NK-92 treated with Interleukin-12 subunit alpha and Interleukin-12 subunit beta, amount 100 ng/mL, for 24 hours (cell line): ENCODE measurements around the gene PRDM10.

Experiments used
- DNase-seq: peaks from one replicate; lab custom pipeline; 2025; lab: John Stamatoyannopoulos, UW

Gene PRDM10

DNA sequence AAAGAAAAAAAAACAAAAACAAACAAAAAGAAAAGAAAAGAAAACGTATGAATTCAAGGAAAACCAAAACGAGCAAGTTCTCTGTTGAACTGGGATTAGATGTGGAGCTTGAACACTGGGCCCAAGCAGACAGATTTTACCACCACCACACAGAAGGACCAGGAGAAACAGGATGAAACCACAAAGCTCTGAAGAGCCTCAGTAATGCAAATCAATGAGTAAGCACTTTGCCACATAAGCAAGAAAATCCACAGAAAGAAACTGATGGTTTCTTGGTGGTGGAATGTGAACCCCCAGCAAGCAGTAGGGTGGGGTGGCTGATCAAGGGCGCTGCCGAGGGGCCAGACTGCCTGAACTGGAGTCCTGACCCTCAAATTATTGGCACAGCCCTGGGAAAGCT lies 56.4 kb downstream of the PRDM10 start:
- DNase-seq, result no peak

GRCh38 chr11:129945373-129945772 lies 57.3 kb downstream of the PRDM10 start:
- DNase-seq, result no peak

GRCh38 chr11:129944696-129945095 lies 57.9 kb downstream of the PRDM10 start:
- DNase-seq, result no peak

DNA sequence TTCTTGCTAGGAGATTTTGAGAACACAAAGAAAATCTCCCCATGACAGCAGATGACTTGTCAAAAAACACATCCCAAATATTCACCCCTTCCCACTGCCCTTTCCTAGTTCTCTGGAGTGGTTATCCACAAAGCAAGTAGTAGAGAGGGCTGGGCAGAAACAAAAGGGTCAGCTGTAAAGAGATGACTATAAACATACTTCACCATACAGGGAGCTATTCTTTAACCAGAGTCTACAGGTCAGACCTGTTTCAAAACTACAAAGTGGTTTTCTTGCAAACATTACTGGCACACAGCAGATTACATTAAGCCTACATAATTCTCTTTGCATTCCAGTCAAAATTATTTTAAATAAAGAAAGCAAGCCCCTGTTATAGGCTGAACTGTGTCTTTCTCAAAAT lies 59.6 kb downstream of the PRDM10 start:
- DNase-seq, result no peak

GRCh38 chr11:129939510-129939909 lies 63.1 kb downstream of the PRDM10 start:
- DNase-seq, result no peak

DNA sequence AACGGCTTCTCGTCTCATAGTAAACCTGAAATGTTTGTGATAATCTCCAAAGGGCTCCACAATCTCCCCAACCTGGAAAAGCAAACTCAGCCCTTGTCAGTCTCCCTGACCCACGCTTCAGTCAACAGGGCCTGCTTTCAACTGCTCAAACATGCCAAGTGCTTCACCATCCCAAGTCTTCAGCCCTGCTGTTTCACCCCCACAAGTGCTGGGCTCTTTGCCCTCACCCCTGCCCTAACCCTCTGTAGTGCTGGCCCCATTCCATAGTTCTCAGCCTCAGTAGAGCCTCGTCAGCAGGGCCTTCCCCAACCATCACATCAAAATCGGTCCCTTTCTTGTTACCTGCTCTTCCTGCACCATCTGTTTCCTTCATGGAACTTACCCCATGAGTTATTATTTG lies 63.9 kb downstream of the PRDM10 start:
- no peak for DNase-seq

DNA sequence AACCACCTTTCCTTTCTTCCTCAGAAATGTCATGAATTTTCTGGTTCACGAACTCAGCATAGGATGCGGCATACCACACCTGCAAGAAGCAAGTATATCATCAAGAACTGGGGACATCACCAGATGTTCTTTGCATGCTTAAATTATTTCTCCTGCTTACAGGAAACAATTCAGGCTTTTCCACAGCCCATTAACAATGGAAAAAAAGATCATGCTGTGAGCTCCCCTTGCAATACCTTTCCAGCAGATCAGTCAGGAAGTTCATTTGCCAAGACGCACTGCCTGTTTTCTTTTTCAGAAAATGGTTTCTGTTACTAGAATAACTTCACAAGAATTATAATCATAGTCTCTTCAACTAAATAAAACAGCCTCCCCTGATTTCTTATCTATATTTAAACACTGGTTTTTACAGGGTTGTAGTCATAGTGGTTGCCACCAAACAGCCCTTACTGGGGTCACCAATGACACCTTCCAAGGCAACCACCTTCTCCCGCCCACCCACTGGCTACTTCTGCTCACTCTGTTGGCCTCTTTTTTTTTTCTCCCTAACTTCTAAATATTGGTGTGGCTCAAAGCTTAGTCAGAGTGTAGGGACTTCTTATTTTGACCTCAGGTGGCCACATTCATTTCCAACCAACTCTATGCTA lies 64.9 kb downstream of the PRDM10 start:
- no peak for DNase-seq

GRCh38 chr11:129935723-129936122 lies 66.9 kb downstream of the PRDM10 start:
- DNase-seq, result no peak

DNA sequence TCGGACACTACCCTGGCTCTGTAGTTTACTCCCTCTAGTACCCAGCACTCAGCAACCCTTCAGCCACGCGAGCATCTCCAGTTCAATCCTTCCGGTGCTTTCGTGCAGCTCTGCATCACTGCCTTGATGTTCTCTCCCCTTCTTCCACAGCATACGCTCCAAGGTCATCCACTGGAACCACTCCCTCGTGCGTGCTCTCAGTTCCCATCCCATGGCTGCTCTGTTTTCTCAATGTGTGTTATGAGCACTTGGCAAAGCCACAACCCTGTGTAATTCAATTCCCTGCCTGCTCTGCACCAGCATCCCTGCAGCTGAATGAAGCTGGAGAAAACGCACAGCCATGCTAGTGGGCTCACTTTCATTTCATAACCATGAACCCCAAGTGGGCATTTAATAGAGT lies 68.7 kb downstream of the PRDM10 start:
- DNase-seq, result no peak

DNA sequence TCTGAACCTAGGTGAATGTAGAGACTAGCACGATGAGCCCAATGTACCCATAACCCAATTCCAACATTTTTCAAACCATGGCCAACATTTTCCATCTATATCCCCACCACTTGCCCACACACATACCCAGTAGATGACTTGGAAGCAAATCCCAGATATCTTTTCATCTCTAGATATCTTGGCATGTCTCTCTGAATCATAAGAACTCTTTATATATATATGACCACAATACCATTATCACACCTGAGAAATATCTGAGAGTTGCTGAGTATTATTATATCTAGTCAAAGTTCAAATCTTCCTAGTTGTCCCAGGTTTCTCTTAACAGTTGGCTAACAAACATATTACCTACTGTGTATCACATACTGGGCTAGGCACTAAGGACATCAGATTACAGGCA lies 69.4 kb downstream of the PRDM10 start:
- DNase-seq, result no peak

- no peak for DNase-seq
Measured at GRCh38 chr11:129932381-129933067, 70.1 kb downstream of the PRDM10 start.

- no peak for DNase-seq
Measured at GRCh38 chr11:129930743-129931142, 71.9 kb downstream of the PRDM10 start.

GRCh38 chr11:129930296-129930695 lies 72.3 kb downstream of the PRDM10 start:
- no peak for DNase-seq

DNA sequence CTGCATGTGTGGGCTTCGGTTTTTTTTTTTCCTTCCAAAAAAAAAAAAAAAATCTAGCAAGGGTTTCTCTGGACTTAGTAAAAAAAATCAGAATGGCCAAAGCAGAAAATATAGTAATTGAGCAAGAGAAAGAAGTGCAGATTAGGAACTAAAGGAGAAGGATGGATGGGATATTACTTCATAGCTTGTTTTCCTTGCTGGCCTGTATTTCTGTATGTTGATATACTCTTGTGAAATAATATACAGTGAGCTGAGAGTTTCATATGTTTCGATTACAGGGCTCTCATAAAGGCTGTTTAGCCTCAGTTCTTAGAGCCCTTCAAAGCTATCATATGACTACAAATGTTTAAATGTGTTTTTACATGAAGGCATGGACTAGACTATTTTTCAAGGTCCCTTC lies 72.9 kb downstream of the PRDM10 start:
- no peak for DNase-seq

GRCh38 chr11:129928923-129929692 lies 73.5 kb downstream of the PRDM10 start:
- no peak for DNase-seq

DNA sequence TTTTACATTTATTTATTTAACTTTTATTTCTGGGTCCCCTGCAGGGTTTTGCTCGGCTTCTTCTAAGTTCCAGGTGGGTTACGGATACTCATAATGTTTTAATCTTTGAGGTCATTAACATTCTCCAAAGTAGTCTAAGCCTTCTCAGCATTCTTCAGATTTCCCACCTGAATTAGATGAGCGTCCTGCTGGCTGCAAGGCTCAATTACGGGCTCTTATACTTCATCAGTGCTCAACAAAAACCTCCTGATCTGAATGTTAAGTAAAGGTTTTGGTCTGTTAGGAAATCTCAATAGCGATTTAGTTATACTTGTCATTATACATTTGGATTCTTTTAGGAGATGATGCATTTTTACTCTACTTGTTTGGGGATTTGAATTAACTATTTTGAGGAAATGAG lies 80.0 kb downstream of the PRDM10 start:
- DNase-seq, result no peak

- DNase-seq, result no peak
Measured at GRCh38 chr11:129918361-129918760, 84.3 kb downstream of the PRDM10 start.

DNA sequence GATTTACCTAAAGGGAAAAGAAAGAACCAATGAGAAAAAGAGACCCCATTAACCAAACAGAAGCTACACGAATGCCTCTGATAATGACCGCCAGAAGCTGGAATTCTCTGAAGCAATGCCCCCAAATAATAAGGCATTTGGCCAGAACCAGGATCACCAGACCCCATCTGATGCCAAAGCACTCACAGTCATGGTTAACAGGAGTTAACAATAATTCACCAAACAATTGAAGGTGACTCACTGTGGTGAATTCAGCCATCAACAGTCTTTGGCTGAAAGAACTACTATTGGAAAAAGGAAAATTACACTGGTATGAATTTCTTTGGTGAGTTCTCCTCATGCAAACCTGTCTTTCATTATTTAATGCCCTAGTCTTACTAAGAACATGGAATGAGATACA lies 85.4 kb downstream of the PRDM10 start:
- DNase-seq, result no peak

- no peak for DNase-seq
Measured at GRCh38 chr11:129911298-129911697, 91.3 kb downstream of the PRDM10 start.

DNA sequence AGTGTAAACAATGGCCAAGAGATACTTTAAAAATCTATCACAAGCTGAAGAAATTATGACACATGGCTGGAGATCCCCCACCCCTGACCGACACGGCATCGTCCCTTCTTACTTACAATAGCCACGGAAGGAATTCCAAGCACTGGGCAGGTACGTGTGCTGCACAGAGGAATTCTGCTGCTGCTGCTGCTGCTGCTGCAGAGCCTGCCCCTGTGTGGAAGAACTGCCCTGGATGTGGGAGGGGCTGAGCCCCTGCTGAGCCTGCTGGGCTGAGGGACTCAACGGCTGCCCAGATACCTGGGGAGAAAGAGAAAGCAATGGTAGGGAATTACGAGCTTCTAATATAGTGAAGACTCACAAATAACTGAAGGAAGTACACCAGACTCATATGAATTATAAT lies 92.3 kb downstream of the PRDM10 start:
- no peak for DNase-seq

- DNase-seq, result no peak
Measured at GRCh38 chr11:129905402-129905801, 97.2 kb downstream of the PRDM10 start.

DNA sequence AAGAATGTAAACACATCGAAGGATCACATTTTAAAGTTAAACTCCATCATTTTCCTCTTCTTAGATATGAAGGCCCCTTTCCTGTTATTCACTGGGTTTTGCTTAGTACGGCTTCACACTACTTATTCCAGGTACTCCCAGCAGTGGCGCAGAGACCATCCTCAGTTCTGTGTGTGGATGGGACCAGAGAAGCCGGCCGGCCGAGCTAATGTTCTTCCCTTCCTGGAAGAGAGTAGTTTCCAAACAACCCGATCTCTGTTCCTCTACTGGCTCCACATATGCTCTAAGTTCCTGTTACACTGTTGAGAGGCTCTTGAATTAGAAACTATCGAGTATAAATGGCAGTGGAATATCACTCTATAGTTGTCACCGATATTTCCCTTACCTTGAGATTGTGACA lies 106.6 kb downstream of the PRDM10 start:
- no peak for DNase-seq
